ENCODE measurements around the gene RXYLT1. TPM values are rescaled to one million over a fixed set of nuclear protein-coding genes. Genes with fewer than 3 reads are reported as not detected.
"Not testable (repeated sequence)": the region's sequence is repeated elsewhere in the genome, so short reads cannot be mapped to it uniquely, and the experiment has no call there.

The RXYLT1 gene
- 47.7 and 50.7 TPM in 2 replicates for polyA plus RNA-seq (2013)

GRCh38 chr12:63779498-63780481 is at the start of gene RXYLT1:
Gene RXYLT1, plus strand, starts transcription at chr12:63779909. Its CDS starts 52 bp downstream, at chr12:63779961.
- Histone ChIP-seq H3K27me3 (ENCODE audit: insufficient read depth, low read length) (no peaks in the 10 kb centered on the region), H2BK12ac (ENCODE audit: low read length) (peak within 1 kb of the TSS; percentile 87), H4K8ac (ENCODE audit: low read depth, low read length) (peak within 1 kb of the TSS; percentile 100), H3K18ac (ENCODE audit: low read length) (peak within 1 kb of the TSS; percentile 100), H4K91ac (ENCODE audit: low read depth, low read length) (peak within 1 kb of the TSS; percentile 99), H2AK5ac (ENCODE audit: low read length) (peak within 1 kb of the TSS; percentile 83), H3K9ac (ENCODE audit: low read length) (peak within 1 kb of the TSS; percentile 97), H3K4me1 (ENCODE audit: control insufficient read depth in 1 of 2, insufficient read depth in 2 of 2, low read length in 2 of 2) (no peaks in the 10 kb centered on the region), H3K36me3 (ENCODE audit: control insufficient read depth in 1 of 2, insufficient read depth in 2 of 2, low read length in 2 of 2) (no peaks in the 10 kb centered on the region), H3K79me1 (ENCODE audit: low read length) (peaks cover 10% of the 10 kb centered on the region), H2BK120ac (ENCODE audit: insufficient read depth, low read length, poor library complexity) (peak within 1 kb of the TSS; percentile 99), H2AFZ (ENCODE audit: insufficient read depth, low read length, poor library complexity) (peak within 1 kb of the TSS; percentile 99), H2BK5ac (ENCODE audit: low read depth, low read length, poor library complexity) (peak within 1 kb of the TSS; percentile 100), H4K12ac (ENCODE audit: low read depth, low read length) (peak within 1 kb of the TSS; percentile 100), H3K79me2 (ENCODE audit: control insufficient read depth, insufficient read depth, low read length, poor library complexity) (peaks cover 7% of the 10 kb centered on the region), H3K4me3 (ENCODE audit: low read depth, low read length) (peak within 1 kb of the TSS; percentile 92), H3K14ac (ENCODE audit: low read length) (peak within 1 kb of the TSS; percentile 100), H3K4me2 (ENCODE audit: low read length) (peak within 1 kb of the TSS; percentile 85), H3K9me3 (ENCODE audit: insufficient read depth, low read depth, low read length) (no peaks in the 10 kb centered on the region), H3K4ac (ENCODE audit: low read depth, low read length) (peak within 1 kb of the TSS; percentile 98), H3K27ac (ENCODE audit: low read depth, low read length) (peak within 1 kb of the TSS; percentile 93), H3K23ac (ENCODE audit: low read length) (peak within 1 kb of the TSS; percentile 17)
- no CpG with 5 or more reads among the region's 86 CpGs for WGBS (ENCODE audit: extremely low coverage, insufficient coverage, insufficient read length)
- DNase-seq, result peak; percentile 71 to 79

- not testable (repeated sequence) for H2BK120ac ChIP-seq (ENCODE audit: insufficient read depth, low read length, poor library complexity); H3K14ac ChIP-seq (ENCODE audit: low read length); H4K8ac ChIP-seq (ENCODE audit: low read depth, low read length); H3K36me3 ChIP-seq (ENCODE audit: control insufficient read depth in 1 of 2, insufficient read depth in 2 of 2, low read length in 2 of 2); H3K79me1 ChIP-seq (ENCODE audit: low read length); H3K4ac ChIP-seq (ENCODE audit: low read depth, low read length); H3K23ac ChIP-seq (ENCODE audit: low read length); H4K91ac ChIP-seq (ENCODE audit: low read depth, low read length); H3K79me2 ChIP-seq (ENCODE audit: control insufficient read depth, insufficient read depth, low read length, poor library complexity); H3K4me3 ChIP-seq (ENCODE audit: low read depth, low read length); H3K4me1 ChIP-seq (ENCODE audit: control insufficient read depth in 1 of 2, insufficient read depth in 2 of 2, low read length in 2 of 2); DNase-seq; H2AFZ ChIP-seq (ENCODE audit: insufficient read depth, low read length, poor library complexity); H3K27ac ChIP-seq (ENCODE audit: low read depth, low read length); H4K12ac ChIP-seq (ENCODE audit: low read depth, low read length); H3K9ac ChIP-seq (ENCODE audit: low read length); H3K9me3 ChIP-seq (ENCODE audit: insufficient read depth, low read depth, low read length); H3K4me2 ChIP-seq (ENCODE audit: low read length); H2BK12ac ChIP-seq (ENCODE audit: low read length); H3K18ac ChIP-seq (ENCODE audit: low read length); H3K27me3 ChIP-seq (ENCODE audit: insufficient read depth, low read length); H2BK5ac ChIP-seq (ENCODE audit: low read depth, low read length, poor library complexity); H2AK5ac ChIP-seq (ENCODE audit: low read length)
Observed at GRCh38 chr12:63732779-63733178, 46.9 kb upstream of the RXYLT1 start.

- H2AFZ ChIP-seq (ENCODE audit: insufficient read depth, low read length, poor library complexity); H2BK120ac ChIP-seq (ENCODE audit: insufficient read depth, low read length, poor library complexity); H2BK5ac ChIP-seq (ENCODE audit: low read depth, low read length, poor library complexity); DNase-seq; H2BK12ac ChIP-seq (ENCODE audit: low read length); H3K27ac ChIP-seq (ENCODE audit: low read depth, low read length); H3K4me1 ChIP-seq (ENCODE audit: control insufficient read depth in 1 of 2, insufficient read depth in 2 of 2, low read length in 2 of 2); H3K9me3 ChIP-seq (ENCODE audit: insufficient read depth, low read depth, low read length); H3K18ac ChIP-seq (ENCODE audit: low read length); H3K4me2 ChIP-seq (ENCODE audit: low read length); H4K12ac ChIP-seq (ENCODE audit: low read depth, low read length); H3K36me3 ChIP-seq (ENCODE audit: control insufficient read depth in 1 of 2, insufficient read depth in 2 of 2, low read length in 2 of 2); H2AK5ac ChIP-seq (ENCODE audit: low read length); H3K4ac ChIP-seq (ENCODE audit: low read depth, low read length); H3K23ac ChIP-seq (ENCODE audit: low read length); H3K27me3 ChIP-seq (ENCODE audit: insufficient read depth, low read length); H3K79me1 ChIP-seq (ENCODE audit: low read length); H4K8ac ChIP-seq (ENCODE audit: low read depth, low read length); H3K9ac ChIP-seq (ENCODE audit: low read length); H3K4me3 ChIP-seq (ENCODE audit: low read depth, low read length); H3K79me2 ChIP-seq (ENCODE audit: control insufficient read depth, insufficient read depth, low read length, poor library complexity); H4K91ac ChIP-seq (ENCODE audit: low read depth, low read length); H3K14ac ChIP-seq (ENCODE audit: low read length): not testable (repeated sequence)
- WGBS (ENCODE audit: extremely low coverage, insufficient coverage, insufficient read length), result no CpG with 5 or more reads among the region's 3 CpGs
Observed at GRCh38 chr12:63733585-63733984, 46.1 kb upstream of the RXYLT1 start.

- H3K4me1 ChIP-seq (ENCODE audit: control insufficient read depth in 1 of 2, insufficient read depth in 2 of 2, low read length in 2 of 2); H2BK5ac ChIP-seq (ENCODE audit: low read depth, low read length, poor library complexity); H2AFZ ChIP-seq (ENCODE audit: insufficient read depth, low read length, poor library complexity); H3K4ac ChIP-seq (ENCODE audit: low read depth, low read length); H3K79me1 ChIP-seq (ENCODE audit: low read length); H2AK5ac ChIP-seq (ENCODE audit: low read length); H3K18ac ChIP-seq (ENCODE audit: low read length); H3K4me3 ChIP-seq (ENCODE audit: low read depth, low read length); H3K9ac ChIP-seq (ENCODE audit: low read length); H3K9me3 ChIP-seq (ENCODE audit: insufficient read depth, low read depth, low read length); DNase-seq; H3K4me2 ChIP-seq (ENCODE audit: low read length); H4K91ac ChIP-seq (ENCODE audit: low read depth, low read length); H2BK120ac ChIP-seq (ENCODE audit: insufficient read depth, low read length, poor library complexity); H3K23ac ChIP-seq (ENCODE audit: low read length); H3K27ac ChIP-seq (ENCODE audit: low read depth, low read length); H3K14ac ChIP-seq (ENCODE audit: low read length); H3K27me3 ChIP-seq (ENCODE audit: insufficient read depth, low read length); H4K8ac ChIP-seq (ENCODE audit: low read depth, low read length); H3K79me2 ChIP-seq (ENCODE audit: control insufficient read depth, insufficient read depth, low read length, poor library complexity); H2BK12ac ChIP-seq (ENCODE audit: low read length); H4K12ac ChIP-seq (ENCODE audit: low read depth, low read length); H3K36me3 ChIP-seq (ENCODE audit: control insufficient read depth in 1 of 2, insufficient read depth in 2 of 2, low read length in 2 of 2): not testable (repeated sequence)
- no CpG with 5 or more reads among the region's 2 CpGs for whole genome bisulfite sequencing (ENCODE audit: extremely low coverage, insufficient coverage, insufficient read length)
Observed at GRCh38 chr12:63740551-63740950, 39.2 kb upstream of the RXYLT1 start.
